Uterus (tissue), 2 donors: ENCODE results near the gene SPEG.

ENCODE experiments used
- POLR2A ChIP-seq, 2 donors: fragments of 450-650 bp; IDR thresholded peaks; one replicate each; pipeline ENCODE4 v1.6.1; 2016; ENCODE audit warnings: antibody characterized with exemption in 2 of 2, mild to moderate bottlenecking in 1 of 2, moderate library complexity in 1 of 2
- TF ChIP-seq, protein P1 (sequence below), 4 experiments: fragments of 200-600 bp in 2 of 4; fragments of 450-650 bp in 2 of 4; sonication (generic) in 2 of 4; IDR thresholded peaks; one replicate each; pipeline ENCODE4 v1.5.1; 2016 to 2019; ENCODE audit warnings: antibody characterized with exemption in 4 of 4, mild to moderate bottlenecking in 2 of 4, moderate library complexity in 1 of 4

DNA sequence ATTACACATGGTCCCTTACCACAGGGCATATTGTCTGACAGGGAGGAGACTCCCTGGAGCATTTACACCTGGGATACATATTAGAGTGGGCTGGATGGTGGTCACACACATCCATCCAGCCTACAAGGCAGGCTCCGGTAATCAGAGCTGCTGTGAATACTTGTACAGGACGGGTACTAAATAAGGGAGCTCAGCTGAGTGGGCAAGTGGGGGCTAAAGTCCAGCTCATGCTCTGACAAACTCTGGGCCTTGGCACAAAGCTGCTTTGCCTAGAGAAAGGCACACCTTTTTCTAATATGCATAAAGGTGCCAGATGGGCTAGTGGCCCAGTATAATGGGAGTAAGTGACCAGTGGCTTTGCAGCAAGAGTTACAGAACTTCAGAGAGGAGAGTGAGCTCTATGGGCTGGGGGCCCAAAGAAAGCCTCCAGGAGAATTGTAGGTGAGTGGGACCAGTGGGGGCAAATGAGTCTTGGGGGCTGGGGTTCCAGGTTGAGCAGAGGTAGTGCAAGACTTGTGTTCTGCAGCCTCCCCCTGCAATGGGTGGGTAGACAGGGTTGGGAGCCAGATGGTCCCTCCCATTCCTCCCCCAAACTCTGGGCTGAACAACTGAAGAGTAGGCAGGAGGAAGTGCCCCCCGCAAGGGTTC, 110.8 kb downstream of the SPEG start:
- TF ChIP-seq, protein P1, sequence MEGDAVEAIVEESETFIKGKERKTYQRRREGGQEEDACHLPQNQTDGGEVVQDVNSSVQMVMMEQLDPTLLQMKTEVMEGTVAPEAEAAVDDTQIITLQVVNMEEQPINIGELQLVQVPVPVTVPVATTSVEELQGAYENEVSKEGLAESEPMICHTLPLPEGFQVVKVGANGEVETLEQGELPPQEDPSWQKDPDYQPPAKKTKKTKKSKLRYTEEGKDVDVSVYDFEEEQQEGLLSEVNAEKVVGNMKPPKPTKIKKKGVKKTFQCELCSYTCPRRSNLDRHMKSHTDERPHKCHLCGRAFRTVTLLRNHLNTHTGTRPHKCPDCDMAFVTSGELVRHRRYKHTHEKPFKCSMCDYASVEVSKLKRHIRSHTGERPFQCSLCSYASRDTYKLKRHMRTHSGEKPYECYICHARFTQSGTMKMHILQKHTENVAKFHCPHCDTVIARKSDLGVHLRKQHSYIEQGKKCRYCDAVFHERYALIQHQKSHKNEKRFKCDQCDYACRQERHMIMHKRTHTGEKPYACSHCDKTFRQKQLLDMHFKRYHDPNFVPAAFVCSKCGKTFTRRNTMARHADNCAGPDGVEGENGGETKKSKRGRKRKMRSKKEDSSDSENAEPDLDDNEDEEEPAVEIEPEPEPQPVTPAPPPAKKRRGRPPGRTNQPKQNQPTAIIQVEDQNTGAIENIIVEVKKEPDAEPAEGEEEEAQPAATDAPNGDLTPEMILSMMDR (IDR thresholded peaks at IDR 0.05): no peak
- TF ChIP-seq POLR2A (IDR thresholded peaks at IDR 0.05): no peak
